Naive thymus-derived CD8-positive, alpha-beta T cell (primary cell): ENCODE results near the gene HDAC4. TPM values are rescaled to one million over a fixed set of nuclear protein-coding genes. Genes with fewer than 3 reads are reported as not detected.

ENCODE experiments used
- ATAC-seq, 2 donors: fragments of 150-1000 bp; cut with Tn5 transposase in 1 of 2; sonication (Bioruptor Pico), chemical (Tn5 transposase) in 1 of 2; 1 replicate in 1 of 2; 2 replicates in 1 of 2; pipeline ENCODE4 v1.10.0; 2021; ENCODE audit warnings: mild to moderate bottlenecking in 2 of 2, moderate library complexity in 2 of 2
- POLR2A ChIA-PET: fragments of 350-600 bp; sonication (Branson Sonifier 250); formaldehyde crosslinking; loops from one replicate; lab custom pipeline; 2021; ENCODE audit warnings: antibody characterized with exemption; lab: Charles Lee
- DNase-seq, 10 donors: peaks; one replicate each; pipeline versions ENCODE4 v3.0.0 to v3.0.0-alpha.2; 2020 to 2022
- H3K27ac Mint-ChIP-seq, 10 donors: one replicate each; pipeline ENCODE4 v1.8.0; 2020 to 2022; ENCODE audit warnings: mild to moderate bottlenecking in 10 of 10, mixed read lengths in 10 of 10, moderate library complexity in 4 of 10, inconsistent platforms in 1 of 10
- H3K27me3 Mint-ChIP-seq, 5 donors: one replicate each; pipeline ENCODE4 v1.8.0; 2021 to 2022; ENCODE audit warnings: mixed read lengths in 5 of 5
- H3K36me3 Mint-ChIP-seq, 3 donors: one replicate each; pipeline ENCODE4 v1.8.0; 2020 to 2022; ENCODE audit warnings: mixed read lengths in 3 of 3, mild to moderate bottlenecking in 2 of 3, inconsistent platforms in 1 of 3
- H3K4me1 Mint-ChIP-seq, 4 donors: one replicate each; pipeline ENCODE4 v1.8.0; 2021 to 2022; ENCODE audit warnings: mixed read lengths in 4 of 4
- H3K4me3 Mint-ChIP-seq, 10 donors: one replicate each; pipeline ENCODE4 v1.8.0; 2020 to 2022; ENCODE audit warnings: mild to moderate bottlenecking in 10 of 10, mixed read lengths in 10 of 10, moderate library complexity in 6 of 10, inconsistent platforms in 1 of 10
- H3K9me3 Mint-ChIP-seq, 9 donors: one replicate each; pipeline ENCODE4 v1.8.0; 2020 to 2022; ENCODE audit warnings: mixed read lengths in 9 of 9, mild to moderate bottlenecking in 3 of 9, inconsistent platforms in 1 of 9, moderate library complexity in 1 of 9
- polyA plus RNA-seq, 3 donors: library from polyadenylated mRNA; unstranded; fragments of 300-500 nt; fragmentation: Illumina TruSeq; gene quantifications; one replicate each; pipeline ENCODE4 v1.2.3, GENCODE V29; 2021
- total RNA-seq, 8 experiments: library from RNA in 2 of 8; stranded (reverse) in 2 of 8; gene quantifications; one replicate each; pipeline ENCODE4 v1.2.3 and lab custom pipeline; 2021 to 2026

HDAC4 gene
- total and polyA plus RNA-seq, 5 experiments from 2014 or later, result 2.8 to 37.3 (median 10.1) TPM

GRCh38 chr2:239401067-239401880, 454 bp upstream of the HDAC4 start:
- H3K4me3 Mint-ChIP-seq, result peak overlapping the region; percentile 85 to 96 (median 92)
- POLR2A ChIA-PET, result interaction anchor here (0.6 to 1.8 kb wide), 26 partner anchors 9 to 624 kb away, joined by 3 to 28 read pairs (median 4); partner anchors contain the start of gene NDUFA10
- no peaks in the 10 kb centered on the region for H3K9me3 Mint-ChIP-seq
- peaks cover 24 to 46% (median 43%) of the 10 kb centered on the region in 4 donors for H3K4me1 Mint-ChIP-seq
- DNase-seq (peak; percentile 99 to 100 (median 99)), ATAC-seq (peak; percentile 86 to 88)
- peak overlapping the region; percentile 92 to 99 (median 98) for H3K27ac Mint-ChIP-seq
- peaks cover 0 to 1% (median 0%) of the 10 kb centered on the region in 5 donors for H3K27me3 Mint-ChIP-seq
- no peaks in the 10 kb centered on the region for H3K36me3 Mint-ChIP-seq

- no peaks in the 10 kb centered on the region for H3K36me3 Mint-ChIP-seq
- no peaks in the 10 kb centered on the region for H3K27me3 Mint-ChIP-seq
- POLR2A ChIA-PET, result interaction anchor here (1.1 to 1.7 kb wide), 4 partner anchors 30 to 170 kb away, joined by 3 to 4 read pairs (median 3); no protein-coding TSS in a partner anchor
- peak overlapping the region; percentile 82 to 94 (median 88) for H3K4me3 Mint-ChIP-seq
- ATAC-seq (no peak), DNase-seq (peak in 3 of 10 donors; percentile 30 to 40 (median 34))
- peaks cover 24 to 49% (median 44%) of the 10 kb centered on the region in 4 donors for H3K4me1 Mint-ChIP-seq
- peak overlapping the region; percentile 67 to 97 (median 92) for H3K27ac Mint-ChIP-seq
- H3K9me3 Mint-ChIP-seq, result no peaks in the 10 kb centered on the region
Measured at GRCh38 chr2:239399921-239400595, 762 bp downstream of the HDAC4 start.

- peak overlapping the region; percentile 82 to 94 (median 88) for H3K4me3 Mint-ChIP-seq
- no peaks in the 10 kb centered on the region for H3K27me3 Mint-ChIP-seq
- ATAC-seq (no peak), DNase-seq (peak in 8 of 10 donors; percentile 27 to 70 (median 47))
- H3K9me3 Mint-ChIP-seq, result no peaks in the 10 kb centered on the region
- H3K4me1 Mint-ChIP-seq, result peaks cover 24 to 52% (median 48%) of the 10 kb centered on the region in 4 donors
- peak overlapping the region; percentile 67 to 97 (median 92) for H3K27ac Mint-ChIP-seq
- H3K36me3 Mint-ChIP-seq, result no peaks in the 10 kb centered on the region
- POLR2A ChIA-PET, result interaction anchor here (1.1 to 2.3 kb wide), 5 partner anchors 18 to 169 kb away, joined by 3 to 9 read pairs (median 4); no protein-coding TSS in a partner anchor
Measured at GRCh38 chr2:239399433-239399920, 1.3 kb downstream of the HDAC4 start.

- DNase-seq, result no peak
- H3K9me3 Mint-ChIP-seq, result no peaks in the 10 kb centered on the region
- ATAC-seq, result no peak
- H3K27ac Mint-ChIP-seq, result peak overlapping the region in 8 of 10 donors; percentile 45 to 97 (median 85)
- no peaks in the 10 kb centered on the region for H3K36me3 Mint-ChIP-seq
- no peaks in the 10 kb centered on the region for H3K27me3 Mint-ChIP-seq
- peaks cover 27 to 62% (median 53%) of the 10 kb centered on the region in 4 donors for H3K4me1 Mint-ChIP-seq
- peak overlapping the region in 8 of 10 donors; percentile 18 to 90 (median 88) for H3K4me3 Mint-ChIP-seq
- POLR2A ChIA-PET, result interaction anchor here (0.6 to 2.3 kb wide), 10 partner anchors 15 to 131 kb away, joined by 3 to 9 read pairs (median 4); no protein-coding TSS in a partner anchor
Measured at GRCh38 chr2:239398521-239398921, 2.3 kb downstream of the HDAC4 start.

- ATAC-seq, result no peak
- no peak for DNase-seq
- POLR2A ChIA-PET, result interaction anchor here (0.8 to 2.3 kb wide), 10 partner anchors 15 to 131 kb away, joined by 3 to 9 read pairs (median 4); no protein-coding TSS in a partner anchor
- no peaks in the 10 kb centered on the region for H3K36me3 Mint-ChIP-seq
- peaks cover 32 to 66% (median 57%) of the 10 kb centered on the region in 4 donors for H3K4me1 Mint-ChIP-seq
- peak overlapping the region in 7 of 10 donors; percentile 66 to 93 (median 89) for H3K27ac Mint-ChIP-seq
- H3K27me3 Mint-ChIP-seq, result no peaks in the 10 kb centered on the region
- H3K4me3 Mint-ChIP-seq, result peak overlapping the region in 7 of 10 donors; percentile 13 to 88 (median 33)
- H3K9me3 Mint-ChIP-seq, result no peaks in the 10 kb centered on the region
Measured at GRCh38 chr2:239397931-239398471, 2.8 kb downstream of the HDAC4 start.

- Mint-ChIP-seq H3K36me3 (no peaks in the 10 kb centered on the region), H3K27ac (peak overlapping the region in 7 of 10 donors; percentile 25 to 93 (median 87)), H3K4me3 (peak overlapping the region in 5 of 10 donors; percentile 2 to 56 (median 32)), H3K9me3 (no peaks in the 10 kb centered on the region), H3K4me1 (peaks cover 27 to 59% (median 49%) of the 10 kb centered on the region in 4 donors), H3K27me3 (no peaks in the 10 kb centered on the region)
- ATAC-seq (peak in 1 of 2 donors; percentile 7), DNase-seq (peak; percentile 42 to 83 (median 56))
- POLR2A ChIA-PET, result interaction anchor here (0.8 to 2.3 kb wide), 10 partner anchors 14 to 254 kb away, joined by 3 to 9 read pairs (median 4); no protein-coding TSS in a partner anchor
Measured at GRCh38 chr2:239396881-239397681, 3.7 kb downstream of the HDAC4 start.

GRCh38 chr2:239395524-239395923, 5.3 kb downstream of the HDAC4 start:
- H3K27ac Mint-ChIP-seq, result peak overlapping the region in 2 of 10 donors; percentile 17 to 74
- DNase-seq (no peak), ATAC-seq (no peak)
- H3K4me1 Mint-ChIP-seq, result peaks cover 27 to 55% (median 47%) of the 10 kb centered on the region in 4 donors
- no peaks in the 10 kb centered on the region for H3K9me3 Mint-ChIP-seq
- POLR2A ChIA-PET, result interaction anchor here (1.5 kb wide), 1 partner anchor 128 kb away, joined by 6 read pairs; no protein-coding TSS in a partner anchor
- H3K36me3 Mint-ChIP-seq, result no peaks in the 10 kb centered on the region
- H3K27me3 Mint-ChIP-seq, result no peaks in the 10 kb centered on the region
- no peak overlapping the region for H3K4me3 Mint-ChIP-seq

GRCh38 chr2:239394978-239395377, 5.8 kb downstream of the HDAC4 start:
- peak overlapping the region in 2 of 10 donors; percentile 24 to 67 for H3K27ac Mint-ChIP-seq
- H3K9me3 Mint-ChIP-seq, result no peaks in the 10 kb centered on the region
- H3K27me3 Mint-ChIP-seq, result no peaks in the 10 kb centered on the region
- ATAC-seq (no peak), DNase-seq (no peak)
- H3K4me1 Mint-ChIP-seq, result peaks cover 27 to 55% (median 47%) of the 10 kb centered on the region in 4 donors
- no peaks in the 10 kb centered on the region for H3K36me3 Mint-ChIP-seq
- no peak overlapping the region for H3K4me3 Mint-ChIP-seq
- POLR2A ChIA-PET, result interaction anchor here (1.5 kb wide), 2 partner anchors 14 to 128 kb away, joined by 3 to 6 read pairs; no protein-coding TSS in a partner anchor

- no peak for DNase-seq
- Mint-ChIP-seq H3K36me3 (peaks cover 0 to under 1% (median 0%) of the 10 kb centered on the region in 3 donors), H3K4me3 (peak overlapping the region in 1 of 10 donors; percentile 12), H3K27me3 (no peaks in the 10 kb centered on the region), H3K4me1 (peaks cover 26 to 53% (median 44%) of the 10 kb centered on the region in 4 donors), H3K27ac (peak overlapping the region in 2 of 10 donors; percentile 24 to 52), H3K9me3 (no peaks in the 10 kb centered on the region)
- POLR2A ChIA-PET, result interaction anchor here (1.5 kb wide), 2 partner anchors 14 to 127 kb away, joined by 3 to 6 read pairs; no protein-coding TSS in a partner anchor
- no peak for ATAC-seq
Measured at GRCh38 chr2:239394346-239394945, 6.4 kb downstream of the HDAC4 start.

GRCh38 chr2:239393941-239394340, 6.9 kb downstream of the HDAC4 start:
- POLR2A ChIA-PET, result interaction anchor here (1.5 kb wide), 1 partner anchor 13 kb away, joined by 3 read pairs; no protein-coding TSS in a partner anchor
- Mint-ChIP-seq H3K9me3 (no peaks in the 10 kb centered on the region), H3K27ac (peak overlapping the region in 2 of 10 donors; percentile 43 to 66), H3K4me3 (peak overlapping the region in 1 of 10 donors; percentile 27), H3K27me3 (no peaks in the 10 kb centered on the region), H3K36me3 (peaks cover 0 to 6% (median 2%) of the 10 kb centered on the region in 3 donors), H3K4me1 (peaks cover 22 to 48% (median 39%) of the 10 kb centered on the region in 4 donors)
- DNase-seq (no peak), ATAC-seq (no peak)
